HepG2 (cell line): Measurements from ENCODE around the gene RASAL1. TPM values are rescaled to one million over a fixed set of nuclear protein-coding genes. Genes with fewer than 3 reads are reported as not detected.

Experiments used
- DMTF1 ChIP-seq: sonication (generic); formaldehyde crosslinking; IDR thresholded peaks from 2 replicates; pipeline ENCODE4 v1.4.0; 2020; ENCODE audit warnings: mild to moderate bottlenecking, missing genetic modification reagents
- E2F2 ChIP-seq: sonication (generic); formaldehyde crosslinking; IDR thresholded peaks from 2 replicates; pipeline ENCODE4 v1.4.0; 2020; ENCODE audit warnings: missing genetic modification reagents, borderline replicate concordance
- PHF20 ChIP-seq: sonication (generic); formaldehyde crosslinking; IDR thresholded peaks from 2 replicates; pipeline ENCODE4 v1.5.0; 2020; ENCODE audit warnings: mild to moderate bottlenecking, missing genetic modification reagents
- TARDBP ChIP-seq: sonication (generic); formaldehyde crosslinking; IDR thresholded peaks from 2 replicates; pipeline ENCODE4 v1.8.0; 2022; ENCODE audit warnings: mild to moderate bottlenecking, missing genetic modification reagents
- U2AF2 ChIP-seq: fragments of 200-400 bp; formaldehyde crosslinking; IDR thresholded peaks from 2 replicates; pipeline ENCODE4 v1.6.1; 2017; ENCODE audit warnings: low read depth, mild to moderate bottlenecking, low read length
- ZBTB4 ChIP-seq: sonication (generic); formaldehyde crosslinking; IDR thresholded peaks from 2 replicates; pipeline ENCODE4 v1.4.0; 2020; ENCODE audit warnings: missing genetic modification reagents, mild to moderate bottlenecking, borderline replicate concordance
- ZFP82 ChIP-seq: sonication (generic); formaldehyde crosslinking; IDR thresholded peaks from 2 replicates; pipeline ENCODE4 v1.5.1; 2020; ENCODE audit warnings: mild to moderate bottlenecking, missing genetic modification reagents, borderline replicate concordance
- ZNF143 ChIP-seq: sonication (generic); formaldehyde crosslinking; IDR thresholded peaks from 2 replicates; pipeline ENCODE4 v1.4.0; 2020; ENCODE audit warnings: missing genetic modification reagents
- ZNF30 ChIP-seq: sonication (generic); formaldehyde crosslinking; IDR thresholded peaks from 2 replicates; pipeline ENCODE4 v1.5.0; 2020; ENCODE audit warnings: mild to moderate bottlenecking, missing genetic modification reagents
- ZNF430 ChIP-seq: sonication (generic); formaldehyde crosslinking; IDR thresholded peaks from 2 replicates; pipeline ENCODE4 v1.9.0; 2021; ENCODE audit warnings: mild to moderate bottlenecking, missing genetic modification reagents
- ZNF749 ChIP-seq: sonication (generic); formaldehyde crosslinking; IDR thresholded peaks from 2 replicates; pipeline ENCODE4 v1.8.0; 2022; ENCODE audit warnings: mild to moderate bottlenecking, missing genetic modification reagents, moderate library complexity, borderline replicate concordance
- ZNF777 ChIP-seq: sonication (generic); formaldehyde crosslinking; IDR thresholded peaks from 2 replicates; pipeline ENCODE4 v1.4.0; 2020; ENCODE audit warnings: missing genetic modification reagents
- ZNF788 ChIP-seq: sonication (generic); formaldehyde crosslinking; IDR thresholded peaks from 2 replicates; pipeline ENCODE4 v1.5.0; 2020; ENCODE audit warnings: mild to moderate bottlenecking, missing genetic modification reagents, borderline replicate concordance
- polyA plus RNA-seq, 8 experiments: library from polyadenylated mRNA; depleted of rRNA in 3 of 8; stranded (reverse) in 7 of 8; unstranded in 1 of 8; fragments of >200 nt; fragmentation: Illumina TruSeq in 4 of 8; extraction: Trizol in 4 of 8; gene quantifications; 2 replicates each; pipeline versions ENCODE4 v1.2.1 to v1.2.3, GENCODE V29; 2011 to 2016; ENCODE audit warnings: low read depth in 4 of 8, missing spikeins in 1 of 8, mixed read lengths in 1 of 8; ENCODE audit not compliant: insufficient read depth in 1 of 8
- total RNA-seq, 5 experiments: library from RNA; depleted of rRNA; stranded (reverse); fragments of >200 nt; fragmentation: Illumina TruSeq; extraction: Trizol; gene quantifications; 2 replicates each; pipeline ENCODE4 v1.2.3, GENCODE V29; 2016; ENCODE audit warnings: low read depth in 1 of 5

RASAL1 gene
- total and polyA plus RNA-seq, 2 of the 13 experiments (the other 11 are each of a cell fraction or from before 2014, with no cell fraction given): not detected

GRCh38 chr12:113154351-113154973 is 18.9 kb upstream of the RASAL1 start (continued):
- TF ChIP-seq ZNF788 (CRISPR knock-in tag) (no peak), PHF20 (CRISPR knock-in tag) (no peak), ZBTB4 (CRISPR knock-in tag) (no peak), ZNF30 (CRISPR knock-in tag) (no peak), ZNF749 (CRISPR knock-in tag) (no peak), ZNF430 (CRISPR knock-in tag) (no peak), ZFP82 (CRISPR knock-in tag) (0 out of 2 replicates have a peak, but pooled peaks have one; percentile 27), TARDBP (no peak), DMTF1 (no peak), ZNF777 (0 out of 2 replicates have a peak, but pooled peaks have one; percentile 44), ZNF143 (CRISPR knock-in tag) (no peak), U2AF2 (no peak), E2F2 (CRISPR knock-in tag) (no peak)
